Parathyroid adenoma (tissue), 2 donors: ENCODE results near the gene HIBADH.

Experiments
- H2AFZ ChIP-seq: fragments of 300-600 bp; sonication (generic); one replicate; pipeline ENCODE4 v1.7.0; 2017; ENCODE audit warnings: antibody characterized with exemption, mild to moderate bottlenecking
- H3K27ac ChIP-seq: fragments of 300-600 bp; sonication (generic); one replicate; pipeline ENCODE4 v1.7.0; 2017
- H3K27me3 ChIP-seq: fragments of 300-600 bp; sonication (generic); one replicate; pipeline ENCODE4 v1.7.0; 2017; ENCODE audit warnings: low read length; ENCODE audit not compliant: control insufficient read depth, insufficient read depth
- H3K36me3 ChIP-seq: fragments of 300-600 bp; sonication (generic); one replicate; pipeline ENCODE4 v1.7.0; 2017; ENCODE audit warnings: low read length; ENCODE audit not compliant: control insufficient read depth, insufficient read depth
- H3K4me1 ChIP-seq: fragments of 300-600 bp; sonication (generic); one replicate; pipeline ENCODE4 v1.7.0; 2017; ENCODE audit warnings: control low read depth
- H3K4me2 ChIP-seq: fragments of 300-600 bp; sonication (generic); one replicate; pipeline ENCODE4 v1.7.0; 2017; ENCODE audit warnings: low read length
- H3K4me3 ChIP-seq: fragments of 300-600 bp; sonication (generic); one replicate; pipeline ENCODE4 v1.7.0; 2017; ENCODE audit warnings: low read depth, low read length
- H3K79me2 ChIP-seq: fragments of 300-600 bp; sonication (generic); one replicate; pipeline ENCODE4 v1.7.0; 2017; ENCODE audit warnings: control low read depth
- H3K9ac ChIP-seq: fragments of 300-600 bp; sonication (generic); one replicate; pipeline ENCODE4 v1.7.0; 2017; ENCODE audit warnings: mild to moderate bottlenecking
- H3K9me3 ChIP-seq: fragments of 300-600 bp; sonication (generic); one replicate; pipeline ENCODE4 v1.7.0; 2017; ENCODE audit warnings: low read length; ENCODE audit not compliant: control insufficient read depth
- TF ChIP-seq, protein P1 (sequence below): fragments of 300-600 bp; sonication (generic); IDR thresholded peaks from one replicate; pipeline ENCODE4 v1.7.0; 2017; ENCODE audit warnings: antibody characterized with exemption, mild to moderate bottlenecking
- donor health status: primary hyperparathyroidism.

The HIBADH gene

DNA sequence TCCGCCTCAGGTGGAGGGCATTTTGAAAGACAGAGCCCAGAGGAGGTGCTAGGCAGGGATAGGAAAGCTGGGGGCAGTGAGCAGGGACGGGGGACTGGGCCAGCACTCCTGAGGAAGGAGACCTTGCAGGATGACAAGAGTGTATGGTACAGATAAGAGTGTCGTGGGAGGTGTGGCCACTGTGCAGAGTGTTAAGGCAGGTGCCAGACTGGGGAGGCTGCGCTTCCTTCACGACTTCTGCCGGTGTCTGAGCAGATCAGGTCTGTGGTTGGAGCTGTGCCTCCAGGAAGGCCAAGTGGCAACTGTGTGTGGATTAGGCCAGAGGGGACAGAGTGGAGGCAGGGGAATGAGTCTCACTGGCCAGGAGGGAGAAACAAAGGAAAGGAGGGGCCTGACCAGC lies 161.7 kb downstream of the HIBADH start:
- Histone ChIP-seq H3K4me1 (no peaks in the 10 kb centered on the region), H3K27me3 (no peaks in the 10 kb centered on the region), H3K79me2 (no peaks in the 10 kb centered on the region), H3K27ac (no peak overlapping the region), H2AFZ (no peak overlapping the region), H3K9ac (no peak overlapping the region), H3K4me3 (no peak overlapping the region), H3K4me2 (no peak overlapping the region), H3K9me3 (no peaks in the 10 kb centered on the region), H3K36me3 (no peaks in the 10 kb centered on the region)
- TF ChIP-seq, protein P1, sequence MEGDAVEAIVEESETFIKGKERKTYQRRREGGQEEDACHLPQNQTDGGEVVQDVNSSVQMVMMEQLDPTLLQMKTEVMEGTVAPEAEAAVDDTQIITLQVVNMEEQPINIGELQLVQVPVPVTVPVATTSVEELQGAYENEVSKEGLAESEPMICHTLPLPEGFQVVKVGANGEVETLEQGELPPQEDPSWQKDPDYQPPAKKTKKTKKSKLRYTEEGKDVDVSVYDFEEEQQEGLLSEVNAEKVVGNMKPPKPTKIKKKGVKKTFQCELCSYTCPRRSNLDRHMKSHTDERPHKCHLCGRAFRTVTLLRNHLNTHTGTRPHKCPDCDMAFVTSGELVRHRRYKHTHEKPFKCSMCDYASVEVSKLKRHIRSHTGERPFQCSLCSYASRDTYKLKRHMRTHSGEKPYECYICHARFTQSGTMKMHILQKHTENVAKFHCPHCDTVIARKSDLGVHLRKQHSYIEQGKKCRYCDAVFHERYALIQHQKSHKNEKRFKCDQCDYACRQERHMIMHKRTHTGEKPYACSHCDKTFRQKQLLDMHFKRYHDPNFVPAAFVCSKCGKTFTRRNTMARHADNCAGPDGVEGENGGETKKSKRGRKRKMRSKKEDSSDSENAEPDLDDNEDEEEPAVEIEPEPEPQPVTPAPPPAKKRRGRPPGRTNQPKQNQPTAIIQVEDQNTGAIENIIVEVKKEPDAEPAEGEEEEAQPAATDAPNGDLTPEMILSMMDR = no peak

DNA sequence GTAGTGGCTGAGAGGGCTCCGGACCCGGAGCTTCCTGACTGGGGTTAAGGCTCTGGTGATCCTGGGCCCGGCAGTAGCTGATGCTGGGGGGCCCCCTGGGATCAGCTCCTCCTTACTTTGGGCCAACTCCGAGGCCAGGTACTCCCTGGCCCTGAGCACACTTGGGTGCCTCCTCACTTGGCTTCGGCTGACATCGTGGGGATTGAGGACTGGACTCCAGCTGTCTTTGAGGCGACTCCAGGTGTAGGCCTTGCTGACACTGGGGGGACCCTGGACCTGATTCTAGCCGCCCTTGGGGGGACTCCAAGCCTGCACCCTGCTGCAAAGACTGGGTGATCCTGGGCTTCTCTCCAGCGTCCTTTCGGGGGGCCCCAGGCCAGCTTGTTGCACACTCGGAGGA lies 170.5 kb downstream of the HIBADH start:
- no peak overlapping the region for H3K27ac ChIP-seq
- no peaks in the 10 kb centered on the region for H3K4me1 ChIP-seq
- no peak overlapping the region for H3K9ac ChIP-seq
- no peak overlapping the region for H3K4me3 ChIP-seq
- no peaks in the 10 kb centered on the region for H3K27me3 ChIP-seq
- H3K79me2 ChIP-seq = no peaks in the 10 kb centered on the region
- TF ChIP-seq, protein P1 = no peak
- H3K36me3 ChIP-seq = no peaks in the 10 kb centered on the region
- H3K4me2 ChIP-seq = no peak overlapping the region
- peaks cover 4% of the 10 kb centered on the region for H3K9me3 ChIP-seq
- H2AFZ ChIP-seq = no peak overlapping the region

DNA sequence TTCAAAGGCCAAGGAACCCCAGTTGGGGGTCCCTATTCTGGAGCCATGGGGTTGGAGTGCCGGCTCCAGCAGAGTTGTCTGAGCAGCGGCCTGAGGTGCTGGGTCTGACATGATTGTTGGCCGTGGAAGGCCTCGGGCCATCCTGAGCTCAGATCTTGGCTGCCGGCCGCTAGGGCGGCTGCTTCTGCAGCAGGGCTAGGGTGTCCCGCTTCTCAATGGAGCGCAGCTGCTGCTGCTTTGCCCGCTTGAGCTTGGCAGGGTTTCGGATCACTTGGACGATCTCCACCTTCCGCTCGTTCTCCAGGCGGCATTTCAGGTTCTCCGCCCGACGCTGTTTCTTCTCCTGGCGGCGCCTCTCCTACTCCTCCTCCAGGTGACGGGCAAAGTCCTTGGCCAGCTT lies 171.1 kb downstream of the HIBADH start:
- H3K27me3 ChIP-seq = no peaks in the 10 kb centered on the region
- H3K9ac ChIP-seq = no peak overlapping the region
- H3K4me1 ChIP-seq = no peaks in the 10 kb centered on the region
- no peak overlapping the region for H2AFZ ChIP-seq
- no peaks in the 10 kb centered on the region for H3K36me3 ChIP-seq
- no peak overlapping the region for H3K4me3 ChIP-seq
- H3K9me3 ChIP-seq = peaks cover 4% of the 10 kb centered on the region
- H3K27ac ChIP-seq = no peak overlapping the region
- TF ChIP-seq, protein P1 = no peak
- no peak overlapping the region for H3K4me2 ChIP-seq
- no peaks in the 10 kb centered on the region for H3K79me2 ChIP-seq

DNA sequence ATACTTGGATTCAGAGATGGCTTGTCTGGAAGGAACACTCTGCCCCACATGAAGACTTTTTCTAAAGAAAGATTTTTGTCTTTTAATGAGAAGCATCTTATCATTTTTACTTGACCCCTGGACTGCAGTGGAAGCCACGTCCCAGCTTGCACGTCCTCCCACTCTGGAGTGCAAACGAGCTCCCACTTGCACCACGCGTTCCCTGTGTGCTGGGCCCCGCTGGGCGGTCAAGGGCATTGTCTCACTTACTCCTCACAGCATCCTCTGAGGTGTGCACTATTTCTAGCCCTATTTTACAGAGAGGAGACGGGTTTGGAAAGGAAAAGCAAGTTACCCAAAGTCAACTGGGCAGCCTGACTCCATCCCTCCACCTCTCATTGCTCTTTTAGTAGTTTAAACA lies 175.2 kb downstream of the HIBADH start:
- no peaks in the 10 kb centered on the region for H3K36me3 ChIP-seq
- H3K4me2 ChIP-seq = no peak overlapping the region
- no peak overlapping the region for H3K9ac ChIP-seq
- no peak overlapping the region for H3K27ac ChIP-seq
- H2AFZ ChIP-seq = no peak overlapping the region
- TF ChIP-seq, protein P1 = no peak
- no peaks in the 10 kb centered on the region for H3K27me3 ChIP-seq
- H3K4me3 ChIP-seq = no peak overlapping the region
- no peaks in the 10 kb centered on the region for H3K79me2 ChIP-seq
- peaks cover 2% of the 10 kb centered on the region for H3K9me3 ChIP-seq
- H3K4me1 ChIP-seq = no peaks in the 10 kb centered on the region

DNA sequence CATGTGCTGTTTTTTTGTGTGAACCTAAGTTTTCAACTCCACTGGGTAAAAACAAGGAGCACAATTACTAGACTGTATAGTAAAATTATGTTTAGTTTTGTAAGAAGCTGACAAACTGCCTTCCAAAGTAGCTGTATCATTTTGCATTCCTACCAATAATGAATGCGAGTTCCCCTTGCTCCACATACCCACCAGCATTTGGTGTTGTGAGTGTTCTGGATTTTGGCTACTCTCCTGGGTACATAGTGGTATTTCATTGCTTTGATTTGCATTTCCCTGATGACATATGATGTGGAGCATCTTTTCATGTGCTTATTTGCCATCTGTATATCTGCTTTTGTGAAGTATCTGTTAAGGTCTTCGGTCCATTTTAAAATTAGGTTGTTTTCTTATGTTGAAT lies 178.2 kb downstream of the HIBADH start:
- Histone ChIP-seq H3K27me3 (no peaks in the 10 kb centered on the region), H3K4me3 (no peak overlapping the region), H3K4me1 (no peaks in the 10 kb centered on the region), H3K4me2 (no peak overlapping the region), H3K79me2 (no peaks in the 10 kb centered on the region), H3K9ac (no peak overlapping the region), H2AFZ (no peak overlapping the region), H3K27ac (no peak overlapping the region), H3K9me3 (no peaks in the 10 kb centered on the region), H3K36me3 (no peaks in the 10 kb centered on the region)
- TF ChIP-seq, protein P1 = no peak
